Amniotic epithelial cell (primary cell): ENCODE data around the gene ZBTB43.

ENCODE experiments used
- DNase-seq: peaks from one replicate; pipeline ENCODE4 v3.0.0-alpha.2; 2010; ENCODE audit warnings: low read depth

The ZBTB43 gene

GRCh38 chr9:126859111-126859510 lies 54.3 kb downstream of the ZBTB43 start:
- no peak for DNase-seq

DNA sequence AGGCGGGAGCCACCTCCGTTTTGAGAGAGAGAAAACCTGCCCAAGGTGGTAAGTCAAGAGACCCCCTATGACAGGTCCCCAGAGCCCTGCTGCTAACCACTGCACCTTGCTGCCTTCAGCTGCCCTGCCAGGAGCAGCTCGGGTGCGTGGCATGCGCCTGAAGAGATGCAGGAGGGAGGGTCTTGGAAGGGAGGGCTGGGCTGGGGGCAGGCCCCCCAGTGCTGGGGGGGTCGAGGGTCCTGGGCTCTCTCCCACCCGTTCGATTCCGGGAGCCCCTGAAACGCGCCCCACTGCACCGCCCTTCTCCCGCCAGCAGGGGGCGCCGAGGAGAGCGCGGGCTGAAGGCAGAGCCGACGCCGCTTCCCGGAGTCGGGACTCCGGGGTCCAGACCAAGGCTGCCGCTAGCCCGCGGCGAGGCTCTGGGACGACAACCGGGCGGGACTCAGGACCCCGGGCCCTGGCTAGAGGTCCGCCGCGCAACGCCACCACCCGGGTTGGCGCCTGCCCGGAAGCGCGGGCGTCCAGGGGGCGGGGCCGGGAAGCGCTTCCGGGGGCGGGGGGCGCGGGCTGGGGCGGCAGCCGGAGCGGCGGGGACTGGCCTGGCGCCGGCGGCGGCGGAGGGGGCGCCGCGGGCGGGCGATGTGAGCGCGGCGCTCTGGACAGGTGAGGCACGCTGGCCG lies 55.4 kb downstream of the ZBTB43 start, which contains the start of gene ZBTB34:
Gene ZBTB34 (plus strand): TSS at position 563 of the 680 bp plus-strand sequence. CDS start 18,761 bp downstream, outside the sequence.
- peak; percentile 12 for DNase-seq

DNA sequence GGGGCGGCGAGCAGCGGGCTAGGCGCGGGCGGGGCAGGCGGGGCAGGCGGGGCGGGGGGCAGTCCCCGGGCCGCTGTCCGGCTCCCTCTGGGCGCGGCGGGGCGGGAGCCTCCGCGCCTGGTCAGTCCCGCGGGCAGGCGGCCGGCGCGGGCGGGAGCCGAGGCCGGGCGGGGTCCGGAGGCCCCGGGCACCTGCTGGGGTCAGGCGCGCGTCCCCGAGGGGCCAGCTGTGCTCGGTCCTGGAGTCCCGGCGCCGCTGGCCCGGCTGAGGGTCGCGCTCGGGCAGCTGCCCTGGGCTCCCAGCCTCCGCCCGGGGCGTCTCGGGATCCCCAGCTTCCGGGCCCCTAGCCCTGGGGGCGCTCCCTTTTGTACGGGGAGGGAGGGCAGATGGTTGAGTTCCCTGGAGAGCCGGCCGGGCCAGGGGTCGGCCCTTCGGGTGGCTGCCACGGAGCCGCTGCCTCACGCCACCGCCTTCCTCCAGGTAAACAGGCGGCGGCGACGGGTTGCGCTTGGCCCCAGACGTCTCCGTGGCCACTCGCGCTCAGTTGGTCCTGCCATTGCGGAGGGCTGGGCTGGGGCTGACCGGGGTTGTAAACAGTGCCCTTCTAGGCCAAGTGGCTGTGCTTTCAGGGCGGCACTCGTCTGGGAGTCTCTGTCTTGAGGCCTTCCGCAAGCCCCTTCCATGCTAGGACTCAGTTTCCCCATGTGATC lies 56.1 kb downstream of the ZBTB43 start:
- DNase-seq, result no peak

GRCh38 chr9:126861707-126862103 lies 56.9 kb downstream of the ZBTB43 start:
- peak; percentile 29 for DNase-seq

GRCh38 chr9:126862104-126862761 lies 57.4 kb downstream of the ZBTB43 start:
- DNase-seq, result no peak

GRCh38 chr9:126864771-126865170 lies 59.9 kb downstream of the ZBTB43 start:
- DNase-seq, result no peak

GRCh38 chr9:126869368-126869767 lies 64.5 kb downstream of the ZBTB43 start:
- no peak for DNase-seq

DNA sequence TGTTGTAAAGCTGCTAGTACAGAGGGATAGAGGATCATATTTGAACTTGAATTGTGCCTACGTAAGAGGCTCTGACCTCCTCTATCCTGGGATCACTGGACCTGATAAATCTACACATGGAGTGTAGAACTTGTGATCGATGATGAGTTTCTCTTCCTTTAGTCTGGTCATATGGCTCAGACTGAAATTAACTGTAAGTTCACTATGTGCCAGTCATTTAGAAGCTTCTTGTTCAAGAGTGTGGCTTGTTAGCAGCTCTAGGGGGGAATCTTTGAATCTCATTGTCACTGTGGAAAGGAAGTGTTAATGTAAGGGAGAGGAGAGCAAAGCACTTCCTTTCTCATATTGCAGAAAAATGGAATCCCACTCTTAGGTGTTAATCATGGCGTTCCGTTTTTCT lies 67.7 kb downstream of the ZBTB43 start:
- no peak for DNase-seq

DNA sequence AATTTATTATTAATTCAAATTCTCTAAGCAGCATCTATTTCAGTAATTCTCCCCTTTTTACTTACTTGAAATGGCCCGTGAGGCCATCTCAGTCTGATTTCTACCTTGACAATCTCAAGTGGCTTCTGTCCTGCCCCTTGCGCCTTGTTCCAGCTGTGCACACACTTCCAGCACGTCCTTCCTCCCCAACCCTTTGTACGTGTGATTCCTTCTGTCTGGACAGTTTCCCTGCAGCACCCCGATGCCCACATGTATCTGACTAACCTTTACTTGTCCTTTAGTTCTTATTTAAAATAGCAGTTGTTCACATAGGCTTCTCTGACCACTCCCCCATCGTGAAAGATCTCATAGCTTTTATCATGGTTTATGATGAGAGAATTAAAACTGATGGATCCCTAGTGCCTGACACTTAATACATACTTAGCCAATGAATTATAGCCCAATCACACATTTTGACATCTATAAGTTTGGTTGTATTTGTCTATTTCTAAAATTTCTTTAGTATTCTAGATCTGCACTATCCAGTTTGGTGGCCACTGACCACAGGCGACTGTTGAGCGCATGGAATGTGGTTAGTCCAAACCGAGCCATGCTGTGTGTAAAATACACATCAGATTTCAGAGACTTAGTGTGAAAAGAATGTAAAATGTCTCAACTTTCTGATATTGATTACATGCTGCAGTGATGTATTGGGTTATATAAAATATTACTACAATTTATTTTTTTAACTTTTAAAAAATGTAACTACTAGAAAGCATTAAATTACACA lies 69.9 kb downstream of the ZBTB43 start:
- DNase-seq, result no peak

DNA sequence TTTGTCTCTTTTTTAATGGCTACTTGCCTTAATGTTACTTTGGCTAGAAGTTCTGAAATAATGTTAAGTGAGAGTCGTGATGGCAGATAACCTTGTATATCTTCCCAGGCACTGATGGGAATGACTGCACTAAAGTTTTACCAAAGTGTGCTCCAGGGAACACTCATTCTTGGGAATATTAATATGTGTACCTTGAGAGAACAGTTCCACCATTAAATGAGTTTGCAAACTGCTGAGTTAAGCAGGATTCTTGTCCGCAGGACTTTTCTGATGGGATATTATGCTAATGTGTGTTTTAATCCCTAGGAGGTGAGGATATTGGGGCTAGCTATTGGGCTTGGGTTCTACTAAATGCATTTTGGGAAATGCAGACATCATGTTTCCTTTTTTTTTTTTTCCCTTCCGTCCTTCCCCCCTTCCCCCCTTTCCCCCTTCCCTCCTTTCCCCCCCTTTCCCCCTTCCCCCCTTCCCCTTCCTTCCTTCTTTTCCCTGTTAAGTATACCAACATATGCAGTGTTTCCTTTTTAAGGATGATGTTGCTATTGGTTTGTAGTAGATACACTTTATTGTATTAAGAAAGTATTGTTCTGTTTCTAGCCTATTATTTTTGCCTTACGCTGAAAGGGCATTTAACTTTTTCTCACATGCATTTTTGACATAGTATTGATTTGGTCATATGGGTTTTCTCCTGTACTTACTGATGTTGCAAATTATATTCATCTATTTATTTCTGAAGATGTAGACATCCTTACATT lies 71.1 kb downstream of the ZBTB43 start:
- no peak for DNase-seq

- DNase-seq, result no peak
Measured at GRCh38 chr9:126876531-126876930, 71.7 kb downstream of the ZBTB43 start.

GRCh38 chr9:126877418-126877817 lies 72.6 kb downstream of the ZBTB43 start:
- no peak for DNase-seq

- no peak for DNase-seq
Measured at GRCh38 chr9:126879288-126879687, 74.4 kb downstream of the ZBTB43 start.

- DNase-seq, result no peak
Measured at GRCh38 chr9:126880226-126880946, 75.5 kb downstream of the ZBTB43 start.

DNA sequence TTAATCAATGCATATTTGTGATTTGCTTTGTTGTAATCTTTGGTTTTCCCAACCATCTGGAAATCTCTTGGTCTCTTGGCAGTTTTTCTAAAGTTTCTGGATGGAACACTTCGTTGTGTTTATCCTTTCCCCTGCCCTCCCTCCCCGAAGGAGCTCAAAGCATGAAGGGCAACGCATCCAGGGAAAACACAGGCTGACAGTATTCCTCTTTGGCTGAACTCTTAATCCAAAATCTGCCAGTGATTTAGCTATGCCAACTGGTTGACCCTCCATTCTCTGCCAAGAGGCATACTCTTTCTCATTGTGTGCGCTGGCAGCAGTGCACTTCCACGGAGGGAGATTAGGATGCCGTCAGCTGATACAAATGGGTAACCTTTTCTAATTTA lies 76.1 kb downstream of the ZBTB43 start:
- no peak for DNase-seq

DNA sequence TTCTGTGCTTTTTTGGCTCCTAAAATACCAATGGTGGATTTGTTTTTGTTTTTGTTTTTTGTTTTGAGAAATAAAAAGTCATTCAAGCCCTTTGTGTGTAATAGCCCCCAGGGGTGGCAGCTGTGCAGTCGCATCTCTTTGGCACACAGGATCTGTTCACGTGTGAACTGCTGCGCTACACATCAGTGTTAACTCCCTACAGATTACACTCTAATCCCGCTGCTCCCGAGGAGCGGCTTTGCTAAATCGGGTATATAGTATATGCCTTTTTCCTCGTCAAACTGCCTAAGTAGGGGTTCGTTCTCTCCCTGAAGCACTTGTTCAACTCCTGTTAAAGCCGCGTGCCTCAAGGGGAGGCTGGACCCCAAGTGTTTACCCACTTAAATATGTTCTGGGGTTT lies 77.9 kb downstream of the ZBTB43 start:
- no peak for DNase-seq

DNA sequence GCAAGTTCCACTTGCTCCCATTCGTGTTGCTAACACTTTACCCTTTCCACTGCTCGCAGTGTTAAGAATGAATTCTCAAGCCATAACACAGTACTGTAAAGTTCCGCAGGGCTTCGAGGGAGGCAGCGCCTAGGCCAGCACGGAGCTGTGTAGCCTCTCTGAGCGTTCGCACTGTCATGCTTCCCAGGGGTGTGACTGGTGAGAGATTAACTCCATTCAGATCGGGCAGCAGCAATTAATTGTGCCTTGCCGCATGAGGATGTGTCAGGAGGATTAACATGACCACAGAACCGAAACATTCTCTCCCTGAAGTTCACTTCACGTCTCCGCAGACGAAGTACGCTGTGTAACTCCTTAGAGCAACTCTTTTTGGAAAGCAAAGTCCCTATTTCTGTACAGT lies 78.8 kb downstream of the ZBTB43 start:
- peak; percentile 45 for DNase-seq

- peak; percentile 34 for DNase-seq
Measured at GRCh38 chr9:126885131-126885641, 80.3 kb downstream of the ZBTB43 start.

DNA sequence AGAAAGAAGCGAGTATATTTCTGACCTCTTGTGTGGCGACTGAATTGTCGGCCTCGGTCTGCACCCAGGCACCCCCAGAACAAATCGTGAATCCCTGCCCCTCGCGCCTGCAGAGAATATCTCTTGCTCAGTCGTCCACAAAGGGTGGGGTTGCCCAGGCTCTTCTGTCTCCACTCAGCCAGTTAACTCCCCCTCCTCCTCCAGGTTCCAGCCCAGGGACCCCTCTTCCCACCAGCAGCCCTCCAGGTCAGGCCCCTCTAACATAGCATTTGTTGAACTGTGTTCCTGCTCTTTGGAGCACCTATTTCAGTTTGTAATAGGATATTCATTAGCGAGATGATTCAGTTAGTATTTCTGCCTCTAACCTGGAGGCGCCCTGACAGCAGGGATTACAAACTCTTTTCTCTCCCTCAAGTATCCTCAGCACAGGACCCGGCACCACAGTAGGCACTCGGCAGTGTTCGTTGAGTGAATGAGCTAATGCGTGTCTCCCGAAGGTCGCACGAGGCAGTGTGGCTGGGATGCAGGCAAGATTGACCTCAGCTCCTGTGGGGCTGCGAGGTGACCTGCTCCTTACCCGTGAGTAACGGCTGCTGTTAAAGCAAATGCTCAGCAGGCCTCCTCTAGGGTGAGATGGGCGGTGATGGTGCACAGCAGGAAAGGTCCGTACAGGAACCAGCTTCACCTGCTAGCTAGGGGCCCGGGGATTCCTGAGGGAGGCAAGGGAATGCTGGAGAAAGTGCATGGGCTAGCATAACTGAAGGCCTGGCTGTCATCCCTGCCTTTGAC lies 81.4 kb downstream of the ZBTB43 start:
- DNase-seq, result no peak

GRCh38 chr9:126886897-126887296 lies 82.1 kb downstream of the ZBTB43 start:
- no peak for DNase-seq
